Gastrocnemius medialis (tissue), 4 donors: Measurements from ENCODE around the gene ITGA5. TPM values are rescaled to one million over a fixed set of nuclear protein-coding genes. Genes with fewer than 3 reads are reported as not detected.
A peak's percentile ranks its signal among the peaks of the same experiment; 100 is the strongest.

Source experiments
- ATAC-seq, 2 donors: fragments of 150-250 bp; one replicate each; pipeline ENCODE4 v1.9.1; 2016
- DNase-seq, 2 donors: peaks; one replicate each; pipeline ENCODE4 v3.0.0-alpha.2; 2019
- H3K27ac ChIP-seq, 4 donors: fragments of 200-600 bp; sonication (generic); 1 replicate in 1 of 4; 2 replicates in 3 of 4; pipeline ENCODE4 v1.5.1; 2016 to 2018; ENCODE audit warnings: mild to moderate bottlenecking in 2 of 4, moderate library complexity in 1 of 4
- H3K27me3 ChIP-seq, 3 donors: fragments of 200-600 bp; sonication (generic) in 2 of 3; 1 replicate in 1 of 3; 2 replicates in 2 of 3; pipeline versions ENCODE4 v1.5.1 to v1.6.0; 2016 to 2019; ENCODE audit warnings: mild to moderate bottlenecking in 1 of 3, moderate library complexity in 1 of 3
- H3K36me3 ChIP-seq, 2 donors: fragments of 200-600 bp; sonication (generic) in 1 of 2; one replicate each; pipeline ENCODE4 v1.5.1; 2017 to 2018
- H3K4me1 ChIP-seq, 2 donors: fragments of 200-600 bp; sonication (generic) in 1 of 2; one replicate each; pipeline ENCODE4 v1.5.1; 2016 to 2017; ENCODE audit warnings: mild to moderate bottlenecking in 2 of 2
- H3K4me3 ChIP-seq, 4 donors: fragments of 200-600 bp; sonication (generic) in 3 of 4; 1 replicate in 1 of 4; 2 replicates in 3 of 4; pipeline ENCODE4 v1.5.1; 2016 to 2019; ENCODE audit warnings: mild to moderate bottlenecking in 2 of 4
- H3K9me3 ChIP-seq, 3 donors: fragments of 200-600 bp; sonication (generic) in 2 of 3; 1 replicate in 1 of 3; 2 replicates in 2 of 3; pipeline ENCODE4 v1.5.1; 2016 to 2019
- POLR2A ChIP-seq, 2 donors: fragments of 450-650 bp; IDR thresholded peaks; one replicate each; pipeline ENCODE4 v1.6.1; 2017; ENCODE audit warnings: antibody characterized with exemption in 2 of 2, mild to moderate bottlenecking in 2 of 2, moderate library complexity in 2 of 2
- in situ Hi-C, 4 donors: fragments of 200-750 bp; cut with MboI; loops; one replicate each; pipeline versions ENCODE4 v1.15.0 to v1.8.0; 2017; ENCODE audit warnings: low sequenced_read_pairs in 4 of 4
- intact Hi-C: fragments of 100-400 bp; cut with DNase I; formaldehyde crosslinking; loops from one replicate; pipeline ENCODE4 v1.15.1; 2023; ENCODE audit warnings: low total_unique reads
- total RNA-seq, 4 donors: library from RNA; depleted of rRNA; stranded (reverse); fragments of >200 nt; gene quantifications; one replicate each; pipeline versions ENCODE4 v1.1.0 to v1.2.3, GENCODE V29; 2016
- TF ChIP-seq, protein P1 (sequence below), 5 experiments: fragments of 450-650 bp in 3 of 5; fragments of 200-600 bp in 2 of 5; sonication (generic) in 2 of 5; IDR thresholded peaks in 4 of 5; conservative IDR thresholded peaks in 1 of 5; 1 replicate in 4 of 5; 2 replicates in 1 of 5; pipeline ENCODE4 v1.5.1; 2016 to 2019; ENCODE audit warnings: antibody characterized with exemption in 5 of 5, mild to moderate bottlenecking in 3 of 5, moderate library complexity in 3 of 5

Gene ITGA5
- total RNA-seq, 4 donors from 2014 or later, result 26.5 to 34.1 (median 30.9) TPM

DNA sequence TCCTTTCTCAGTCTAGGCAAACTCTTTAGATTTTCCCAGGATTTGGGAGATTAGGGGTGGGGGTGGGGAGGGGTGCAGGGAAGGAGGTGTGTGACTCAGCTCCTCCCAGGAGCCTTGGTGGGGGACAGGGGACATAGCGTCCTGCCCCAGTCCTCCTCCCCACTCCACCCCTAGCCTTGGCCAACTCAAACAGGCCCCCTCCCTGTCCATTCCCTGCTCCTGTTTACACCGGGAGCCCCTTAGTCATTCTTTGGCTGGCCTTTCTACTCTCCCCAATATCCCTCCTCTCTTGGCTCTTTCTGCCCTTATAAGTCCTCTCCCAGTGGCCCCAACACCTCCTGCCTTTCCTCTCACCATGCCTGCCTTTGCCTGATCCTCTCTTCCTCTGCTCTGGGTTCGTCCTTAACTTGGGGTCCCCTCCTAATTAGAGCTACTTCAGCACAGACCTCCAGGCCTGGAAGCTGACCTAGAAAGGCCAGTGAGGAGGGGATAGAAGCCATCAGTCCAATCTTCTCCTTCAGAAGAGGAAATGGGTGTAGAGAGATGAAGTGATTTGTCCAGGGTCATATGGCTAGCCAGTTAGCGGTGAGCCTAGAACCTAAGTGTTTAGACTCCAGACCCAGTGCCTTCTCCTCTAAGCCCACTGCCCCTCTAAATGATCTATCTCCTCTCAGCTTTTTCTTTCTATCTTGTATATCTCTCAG, 2.3 kb upstream of the ITGA5 start:
- Histone ChIP-seq H3K36me3 (no peaks in the 10 kb centered on the region), H3K27me3 (peaks cover 0 to 5% (median 0%) of the 10 kb centered on the region in 3 donors), H3K27ac (peak overlapping the region; percentile 79 to 97 (median 88)), H3K4me3 (no peak overlapping the region), H3K4me1 (peaks cover 6 to 32% of the 10 kb centered on the region in 2 donors), H3K9me3 (no peaks in the 10 kb centered on the region)
- TF ChIP-seq, protein P1, sequence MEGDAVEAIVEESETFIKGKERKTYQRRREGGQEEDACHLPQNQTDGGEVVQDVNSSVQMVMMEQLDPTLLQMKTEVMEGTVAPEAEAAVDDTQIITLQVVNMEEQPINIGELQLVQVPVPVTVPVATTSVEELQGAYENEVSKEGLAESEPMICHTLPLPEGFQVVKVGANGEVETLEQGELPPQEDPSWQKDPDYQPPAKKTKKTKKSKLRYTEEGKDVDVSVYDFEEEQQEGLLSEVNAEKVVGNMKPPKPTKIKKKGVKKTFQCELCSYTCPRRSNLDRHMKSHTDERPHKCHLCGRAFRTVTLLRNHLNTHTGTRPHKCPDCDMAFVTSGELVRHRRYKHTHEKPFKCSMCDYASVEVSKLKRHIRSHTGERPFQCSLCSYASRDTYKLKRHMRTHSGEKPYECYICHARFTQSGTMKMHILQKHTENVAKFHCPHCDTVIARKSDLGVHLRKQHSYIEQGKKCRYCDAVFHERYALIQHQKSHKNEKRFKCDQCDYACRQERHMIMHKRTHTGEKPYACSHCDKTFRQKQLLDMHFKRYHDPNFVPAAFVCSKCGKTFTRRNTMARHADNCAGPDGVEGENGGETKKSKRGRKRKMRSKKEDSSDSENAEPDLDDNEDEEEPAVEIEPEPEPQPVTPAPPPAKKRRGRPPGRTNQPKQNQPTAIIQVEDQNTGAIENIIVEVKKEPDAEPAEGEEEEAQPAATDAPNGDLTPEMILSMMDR (IDR thresholded peaks at IDR 0.05 in 4 of 5, conservative IDR thresholded peaks at IDR 0.05 in 1 of 5), result no peak
- TF ChIP-seq POLR2A (IDR thresholded peaks at IDR 0.05), result peak in 1 of 2 donors; percentile 14
- peak; percentile 73 to 85 for DNase-seq
- ATAC-seq, result peak; percentile 40 to 47
- intact Hi-C loops, result no loop called here
- in situ Hi-C loops, result no loop called here

DNA sequence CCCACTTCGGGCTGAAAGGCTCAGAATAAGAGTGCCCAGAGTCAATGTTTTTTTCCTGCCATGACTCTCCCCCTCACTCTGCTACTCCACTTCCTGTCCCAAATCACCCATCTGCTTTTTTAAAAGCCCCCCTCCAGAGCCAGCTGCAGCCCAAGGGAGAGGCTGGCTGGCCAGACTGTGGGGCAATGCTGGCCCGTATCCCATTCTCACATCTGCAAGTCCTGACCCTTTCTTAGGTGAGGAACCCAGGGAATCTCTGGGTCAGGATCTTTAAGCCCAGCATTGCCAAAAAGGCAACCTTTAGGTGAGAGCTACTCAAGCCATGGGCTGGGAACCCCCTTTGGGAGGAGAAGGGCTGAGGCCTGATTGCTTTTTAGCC, 1.7 kb upstream of the ITGA5 start:
- no peaks in the 10 kb centered on the region for H3K36me3 ChIP-seq
- intact Hi-C loops, result no loop called here
- peak overlapping the region; percentile 79 to 97 (median 88) for H3K27ac ChIP-seq
- no peak for TF ChIP-seq POLR2A (IDR thresholded peaks at IDR 0.05)
- TF ChIP-seq, protein P1 (IDR thresholded peaks at IDR 0.05 in 4 of 5, conservative IDR thresholded peaks at IDR 0.05 in 1 of 5), result no peak
- peaks cover 0 to 5% (median 0%) of the 10 kb centered on the region in 3 donors for H3K27me3 ChIP-seq
- peak overlapping the region in 2 of 4 donors; percentile 87 to 98 for H3K4me3 ChIP-seq
- ATAC-seq, result peak; percentile 22 to 25
- H3K4me1 ChIP-seq, result peaks cover 12 to 32% of the 10 kb centered on the region in 2 donors
- in situ Hi-C loops, result no loop called here
- DNase-seq, result peak; percentile 56 to 79
- H3K9me3 ChIP-seq, result no peaks in the 10 kb centered on the region

DNA sequence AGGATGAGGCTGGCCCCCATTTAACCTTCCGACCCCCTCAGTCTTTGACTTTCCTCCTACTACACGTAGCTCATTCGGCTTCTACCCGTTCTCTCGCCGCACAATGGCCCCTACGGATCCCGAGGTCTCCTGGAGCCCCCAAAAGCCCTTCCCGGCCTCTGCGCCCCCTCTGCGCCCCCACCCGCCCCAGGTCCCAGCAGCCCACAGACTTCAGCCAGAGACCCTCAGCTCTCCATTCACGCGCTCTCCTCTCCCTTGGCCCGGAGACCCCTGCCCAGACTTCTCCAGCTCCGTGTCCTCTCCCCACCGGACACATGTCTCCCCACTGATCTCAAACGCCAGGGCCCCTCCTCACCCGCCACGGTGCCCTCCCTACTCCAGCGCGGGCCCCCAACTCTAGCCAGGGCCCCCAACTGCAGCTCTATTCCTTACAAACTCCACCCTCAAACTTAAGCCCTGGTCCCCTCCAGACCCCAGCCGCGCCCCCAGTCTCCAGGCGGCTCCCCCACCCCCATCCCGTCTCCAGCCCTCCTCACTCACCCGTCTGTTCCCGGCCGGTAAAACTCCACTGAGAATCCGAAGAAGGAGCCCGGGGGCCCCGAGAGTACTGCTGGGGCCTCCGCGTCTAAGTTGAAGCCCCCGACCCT, 502 bp downstream of the ITGA5 start:
- Histone ChIP-seq H3K4me1 (peaks cover 26 to 45% of the 10 kb centered on the region in 2 donors), H3K36me3 (no peaks in the 10 kb centered on the region), H3K9me3 (no peaks in the 10 kb centered on the region), H3K27me3 (peaks cover 0 to 5% (median 0%) of the 10 kb centered on the region in 3 donors), H3K4me3 (peak overlapping the region; percentile 81 to 99 (median 92)), H3K27ac (peak overlapping the region; percentile 79 to 97 (median 88))
- DNase-seq (no peak), ATAC-seq (no peak)
- intact Hi-C loops, result loop anchor here (2.0 kb wide), 1 partner anchor 20 kb away; no protein-coding TSS in a partner anchor
- in situ Hi-C loops, result no loop called here
- TF ChIP-seq, protein P1 (IDR thresholded peaks at IDR 0.05 in 4 of 5, conservative IDR thresholded peaks at IDR 0.05 in 1 of 5), result no peak
- TF ChIP-seq POLR2A (IDR thresholded peaks at IDR 0.05), result no peak

DNA sequence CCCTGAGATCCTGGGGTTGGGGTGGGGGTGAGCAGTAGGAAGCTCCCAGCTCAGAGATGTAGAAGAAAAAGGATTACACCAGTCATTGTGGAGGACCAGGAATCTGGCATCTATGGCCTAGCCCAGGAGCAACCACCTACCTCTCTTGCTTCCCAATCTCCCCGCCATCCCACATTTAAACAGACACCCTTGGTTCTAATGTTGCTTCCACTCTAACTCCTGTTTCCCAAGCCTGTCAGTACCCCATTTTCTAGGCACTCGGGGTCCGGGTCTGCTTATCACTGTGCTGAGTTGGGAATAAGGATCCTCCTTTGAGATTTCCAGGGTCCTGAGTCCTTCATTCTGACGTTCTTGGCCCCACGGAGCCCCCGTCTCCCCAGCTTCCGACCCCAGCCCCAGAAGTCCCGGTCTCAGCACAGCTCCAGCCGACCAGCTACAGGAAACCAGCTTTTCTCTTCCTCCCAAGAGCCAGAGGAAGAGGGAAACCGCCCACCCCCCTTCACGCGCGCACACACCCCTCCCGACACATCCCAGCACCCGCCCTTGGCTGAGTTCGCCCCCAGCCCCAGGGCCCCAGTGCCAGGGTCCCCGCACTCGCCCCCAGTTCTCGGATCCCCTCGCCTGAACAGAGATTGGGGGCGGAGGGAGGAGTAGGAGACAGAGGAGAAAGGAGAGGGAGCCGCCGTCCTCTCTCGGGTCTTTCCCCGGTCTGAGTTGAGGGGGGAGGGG, 1.2 kb downstream of the ITGA5 start:
- peak overlapping the region; percentile 81 to 99 (median 92) for H3K4me3 ChIP-seq
- no peak for TF ChIP-seq POLR2A (IDR thresholded peaks at IDR 0.05)
- TF ChIP-seq, protein P1 (IDR thresholded peaks at IDR 0.05 in 4 of 5, conservative IDR thresholded peaks at IDR 0.05 in 1 of 5), result no peak
- ATAC-seq (no peak), DNase-seq (no peak)
- H3K9me3 ChIP-seq, result no peaks in the 10 kb centered on the region
- H3K27me3 ChIP-seq, result peaks cover 0 to 5% (median 0%) of the 10 kb centered on the region in 3 donors
- intact Hi-C loops (loop anchor here (2.0 kb wide), 1 partner anchor 21 kb away; no protein-coding TSS in a partner anchor), in situ Hi-C loops (no loop called here)
- H3K36me3 ChIP-seq, result no peaks in the 10 kb centered on the region
- H3K27ac ChIP-seq, result peak overlapping the region; percentile 79 to 97 (median 88)
- H3K4me1 ChIP-seq, result peaks cover 33 to 52% of the 10 kb centered on the region in 2 donors
